Astrocyte (in vitro differentiated cells and primary cell): Measurements from ENCODE around the gene CMTM1.

ENCODE experiments used
- CTCF ChIP-seq: IDR thresholded peaks from 2 replicates; pipeline ENCODE4 v1.5.1; 2011; ENCODE audit warnings: low read depth, mild to moderate bottlenecking, inconsistent platforms, low read length, moderate library complexity; ENCODE audit not compliant: insufficient read depth
- EZH2 ChIP-seq: IDR thresholded peaks from 2 replicates; pipeline ENCODE4 v1.6.1; 2012; ENCODE audit warnings: mild to moderate bottlenecking, low read length, inconsistent platforms; ENCODE audit not compliant: insufficient read depth

DNA sequence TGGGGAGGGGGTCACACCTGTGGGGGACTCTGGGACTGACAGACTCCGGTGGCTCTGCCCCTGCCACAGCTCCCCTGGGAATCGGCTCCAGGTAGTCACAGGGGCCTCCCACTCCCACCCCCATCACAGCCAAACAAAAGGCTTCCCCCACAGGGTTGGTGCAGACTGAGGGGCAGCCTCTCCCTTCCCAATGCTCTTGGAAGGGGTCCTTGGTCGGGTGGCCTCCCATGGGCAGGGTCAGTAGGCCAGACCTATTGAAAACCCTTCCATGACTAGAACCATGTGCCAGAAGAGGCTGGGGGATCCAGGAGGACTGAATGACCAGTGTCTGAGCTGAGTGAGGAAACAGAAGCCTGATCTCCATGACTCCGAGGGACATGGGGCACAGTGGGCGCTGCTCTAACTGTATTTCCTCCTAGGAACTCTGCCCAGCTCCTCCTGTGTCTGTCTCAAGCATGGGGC, 45.0 kb upstream of the CMTM1 start:
- TF ChIP-seq CTCF (no peak), EZH2 (no peak)
